Liver (tissue), 3 donors: Measurements from ENCODE around the gene POLA1.

ENCODE experiments used
- CTCF ChIP-seq: fragments of 150-350 bp; IDR thresholded peaks from 2 replicates; pipeline ENCODE4 v1.5.1; 2017; ENCODE audit warnings: improper control_type of control experiment, low read depth, low read length; ENCODE audit not compliant: missing input control
- HNF4G ChIP-seq: IDR thresholded peaks from 2 replicates; pipeline ENCODE4 v1.6.1; 2016; ENCODE audit warnings: antibody characterized with exemption
- RAD21 ChIP-seq, 2 donors: IDR thresholded peaks; 2 replicates each; pipeline ENCODE4 v1.6.1; 2016; ENCODE audit warnings: antibody characterized with exemption in 2 of 2, mild to moderate bottlenecking in 2 of 2
- TAF1 ChIP-seq: conservative IDR thresholded peaks from 2 replicates; pipeline ENCODE4 v1.6.1; 2016; ENCODE audit warnings: antibody characterized with exemption, mild to moderate bottlenecking
- YY1 ChIP-seq: IDR thresholded peaks from 2 replicates; pipeline ENCODE4 v1.6.1; 2016; ENCODE audit warnings: antibody characterized with exemption, mild to moderate bottlenecking
- ZBTB33 ChIP-seq: IDR thresholded peaks from 2 replicates; pipeline ENCODE4 v1.6.1; 2016; ENCODE audit warnings: antibody characterized with exemption
- TF ChIP-seq, protein P1 (sequence below): IDR thresholded peaks from 2 replicates; pipeline ENCODE4 v1.6.1; 2016; ENCODE audit warnings: antibody characterized with exemption
- donor health status: healthy.
- donor health status: healthy.

DNA sequence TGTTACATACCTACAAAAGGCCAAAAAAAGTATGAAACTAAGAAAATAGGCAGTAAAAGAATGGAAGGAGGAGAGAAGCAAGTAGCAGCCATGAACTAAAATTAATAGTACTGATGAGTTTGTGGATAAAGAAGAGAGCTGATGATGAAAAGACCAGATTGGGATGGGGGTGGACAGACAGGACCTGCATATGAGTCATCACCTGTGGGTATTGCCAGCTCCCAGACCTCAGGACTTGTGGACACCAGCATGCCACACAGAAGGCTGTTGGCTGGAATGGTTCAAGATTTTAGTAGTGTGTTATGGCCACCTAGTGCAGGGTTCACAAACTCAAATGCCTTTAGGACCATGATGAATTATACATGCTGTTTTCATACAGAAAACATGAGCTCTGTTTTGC, 263.1 kb downstream of the POLA1 start:
- TF ChIP-seq HNF4G (no peak), CTCF (no peak), YY1 (no peak), ZBTB33 (no peak), TAF1 (no peak), RAD21 (IDR thresholded peaks at IDR 0.05) (no peak)
- TF ChIP-seq, protein P1, sequence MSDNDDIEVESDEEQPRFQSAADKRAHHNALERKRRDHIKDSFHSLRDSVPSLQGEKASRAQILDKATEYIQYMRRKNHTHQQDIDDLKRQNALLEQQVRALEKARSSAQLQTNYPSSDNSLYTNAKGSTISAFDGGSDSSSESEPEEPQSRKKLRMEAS: no peak
